ENCODE measurements around the gene ZFR.

The ZFR gene

GRCh38 chr5:32358611-32359010 lies 85.9 kb downstream of the ZFR start:
- TF ChIP-seq ZNF70 (CRISPR knock-in tag; IDR thresholded peaks at IDR 0.05): no peak
- TF ChIP-seq ESRRG (CRISPR knock-in tag; IDR thresholded peaks at IDR 0.05): no peak
- TF ChIP-seq SNAI2 (CRISPR knock-in tag; IDR thresholded peaks at IDR 0.05): no peak
- TF ChIP-seq TCF4 (CRISPR knock-in tag; IDR thresholded peaks at IDR 0.05; ENCODE audit: borderline replicate concordance): no peak
- TF ChIP-seq POU6F1 (CRISPR knock-in tag; IDR thresholded peaks at IDR 0.05; ENCODE audit: borderline replicate concordance, low read depth): no peak
- TF ChIP-seq TSHZ2 (CRISPR knock-in tag; IDR thresholded peaks at IDR 0.05): no peak
- TF ChIP-seq ISL1 (CRISPR knock-in tag; IDR thresholded peaks at IDR 0.05): no peak
- ATAC-seq: no peak

- ATAC-seq: no peak
- no peak for TF ChIP-seq POU6F1 (CRISPR knock-in tag; IDR thresholded peaks at IDR 0.05; ENCODE audit: borderline replicate concordance, low read depth)
These were observed 86.9 kb downstream of the ZFR start for GRCh38 chr5:32357658-32358057.

GRCh38 chr5:32355686-32356085 lies 88.9 kb downstream of the ZFR start:
- ATAC-seq: no peak
- TF ChIP-seq TSHZ2 (CRISPR knock-in tag; IDR thresholded peaks at IDR 0.05): no peak
- no peak for TF ChIP-seq ZNF70 (CRISPR knock-in tag; IDR thresholded peaks at IDR 0.05)
- TF ChIP-seq ZC3H10 (CRISPR knock-in tag; IDR thresholded peaks at IDR 0.05): no peak
- TF ChIP-seq RARB (CRISPR knock-in tag; IDR thresholded peaks at IDR 0.05): no peak
- no peak for TF ChIP-seq ZNF8 (CRISPR knock-in tag; IDR thresholded peaks at IDR 0.05)
- no peak for TF ChIP-seq OSR1 (CRISPR knock-in tag; IDR thresholded peaks at IDR 0.05)
- TF ChIP-seq PPARA (CRISPR knock-in tag; IDR thresholded peaks at IDR 0.05; ENCODE audit: borderline replicate concordance): no peak

- ATAC-seq: no peak
- TF ChIP-seq TCF4 (CRISPR knock-in tag; IDR thresholded peaks at IDR 0.05; ENCODE audit: borderline replicate concordance) (no peak), ZFP3 (CRISPR knock-in tag; IDR thresholded peaks at IDR 0.05) (no peak), ZFP30 (CRISPR knock-in tag; IDR thresholded peaks at IDR 0.05) (no peak), ZNF565 (CRISPR knock-in tag; conservative IDR thresholded peaks at IDR 0.05; ENCODE audit: low read depth) (no peak), RARB (CRISPR knock-in tag; IDR thresholded peaks at IDR 0.05) (no peak), POU6F1 (CRISPR knock-in tag; IDR thresholded peaks at IDR 0.05; ENCODE audit: borderline replicate concordance, low read depth) (no peak), TOX (CRISPR knock-in tag; IDR thresholded peaks at IDR 0.05; ENCODE audit: borderline replicate concordance) (no peak), ISL1 (CRISPR knock-in tag; IDR thresholded peaks at IDR 0.05) (no peak), PPARA (CRISPR knock-in tag; IDR thresholded peaks at IDR 0.05; ENCODE audit: borderline replicate concordance) (no peak), CSRNP3 (CRISPR knock-in tag; IDR thresholded peaks at IDR 0.05) (no peak), ZC3H10 (CRISPR knock-in tag; IDR thresholded peaks at IDR 0.05) (no peak), OSR1 (CRISPR knock-in tag; IDR thresholded peaks at IDR 0.05) (no peak), CREB5 (CRISPR knock-in tag; IDR thresholded peaks at IDR 0.05; ENCODE audit: low read depth) (no peak), PATZ1 (CRISPR knock-in tag; IDR thresholded peaks at IDR 0.05; ENCODE audit: borderline replicate concordance) (no peak), ZNF8 (CRISPR knock-in tag; IDR thresholded peaks at IDR 0.05) (no peak), ESRRG (CRISPR knock-in tag; IDR thresholded peaks at IDR 0.05) (no peak), BACH2 (CRISPR knock-in tag; IDR thresholded peaks at IDR 0.05; ENCODE audit: borderline replicate concordance) (no peak)
These were observed 91.1 kb downstream of the ZFR start for GRCh38 chr5:32353420-32353819.
